SK-N-SH treated with all-trans-retinoic acid at 6 μM for 48 hours (cell line): ENCODE results near the gene AXIN2.

ENCODE experiments used
- ARNTL ChIP-seq: fragments of 450-650 bp; formaldehyde crosslinking; IDR thresholded peaks from 2 replicates; pipeline ENCODE4 v1.5.0; 2020; ENCODE audit warnings: low read depth, mild to moderate bottlenecking, moderate library complexity, borderline replicate concordance
- CSDC2 ChIP-seq: fragments of 250-450 bp; sonication (Bioruptor Pico); IDR thresholded peaks from 2 replicates; pipeline ENCODE4 v1.5.0; 2020; ENCODE audit warnings: mild to moderate bottlenecking, moderate library complexity
- PATZ1 ChIP-seq: fragments of 250-450 bp; sonication (Bioruptor Pico); IDR thresholded peaks from 2 replicates; pipeline ENCODE4 v1.8.0; 2020; ENCODE audit warnings: mild to moderate bottlenecking, moderate library complexity, borderline replicate concordance
- POU6F1 ChIP-seq: fragments of 250-450 bp; sonication (Bioruptor Pico); IDR thresholded peaks from 2 replicates; pipeline ENCODE4 v1.8.0; 2021; ENCODE audit warnings: low read depth, mild to moderate bottlenecking, moderate library complexity, borderline replicate concordance
- PPARA ChIP-seq: fragments of 250-450 bp; sonication (Bioruptor Pico); IDR thresholded peaks from 2 replicates; pipeline ENCODE4 v1.5.0; 2020; ENCODE audit warnings: mild to moderate bottlenecking, borderline replicate concordance
- RARB ChIP-seq: fragments of 250-450 bp; sonication (Bioruptor Pico); IDR thresholded peaks from 2 replicates; pipeline ENCODE4 v1.8.0; 2021; ENCODE audit warnings: mild to moderate bottlenecking, moderate library complexity
- TSHZ2 ChIP-seq: fragments of 250-450 bp; sonication (Bioruptor Pico); IDR thresholded peaks from 2 replicates; pipeline ENCODE4 v1.5.0; 2020; ENCODE audit warnings: mild to moderate bottlenecking, moderate library complexity

- TF ChIP-seq CSDC2 (CRISPR knock-in tag): no peak
- no peak for TF ChIP-seq POU6F1 (CRISPR knock-in tag)
- no peak for TF ChIP-seq RARB
- TF ChIP-seq TSHZ2: no peak
- TF ChIP-seq PATZ1 (CRISPR knock-in tag): no peak
- TF ChIP-seq PPARA (CRISPR knock-in tag): no peak
- TF ChIP-seq ARNTL (CRISPR knock-in tag): no peak
Observed at GRCh38 chr17:65522751-65523404, 38.6 kb downstream of the AXIN2 start.
